T-cell (primary cell): Measurements from ENCODE around the gene MLN. TPM values are rescaled to one million over a fixed set of nuclear protein-coding genes. Genes with fewer than 3 reads are reported as not detected.

ENCODE experiments used
- ATAC-seq, 4 experiments: fragments of 200-7000 bp in 3 of 4; fragments of 150-1000 bp in 1 of 4; cut with Tn5 transposase; replicated peaks in 1 of 4; 1 replicate in 3 of 4; 2 replicates in 1 of 4; pipeline ENCODE4 v1.10.0; 2021; ENCODE audit warnings: moderate library complexity in 3 of 4, mild to moderate bottlenecking in 2 of 4, moderate number of reproducible peaks in 1 of 4
- CTCF ChIA-PET, 2 donors: fragments of 300-600 bp; sonication (Branson Sonifier 250); formaldehyde crosslinking; loops; one replicate each; lab custom pipeline; 2022; ENCODE audit warnings: antibody characterized with exemption in 2 of 2; lab: Charles Lee
- POLR2A ChIA-PET, 2 donors: fragments of 300-600 bp; sonication (Branson Sonifier 250); formaldehyde crosslinking; loops; one replicate each; lab custom pipeline; 2022; ENCODE audit warnings: antibody characterized with exemption in 2 of 2; lab: Charles Lee
- DNase-seq, 35 experiments: peaks; one replicate each; pipeline versions ENCODE4 v3.0.0 to v3.0.0-alpha.2; 2013 to 2023
- H3K27ac ChIP-seq: one replicate; pipeline ENCODE4 v1.5.1; 2013; ENCODE audit warnings: low read length
- H3K27me3 ChIP-seq, 2 experiments: replicated peaks in 1 of 2; 1 replicate in 1 of 2; 2 replicates in 1 of 2; pipeline versions ENCODE4 v1.6.1 to v1.7.0; 2013; ENCODE audit warnings: low read length in 1 of 2, mixed read lengths in 1 of 2; ENCODE audit not compliant: control insufficient read depth in 2 of 2, insufficient read depth in 2 of 2; ENCODE audit errors: extremely low read depth in 1 of 2
- H3K36me3 ChIP-seq, 2 donors: 1 replicate in 1 of 2; 2 replicates in 1 of 2; pipeline versions ENCODE4 v1.6.1 to v1.7.0; 2013; ENCODE audit warnings: low read length in 1 of 2; ENCODE audit not compliant: control insufficient read depth in 2 of 2, insufficient read depth in 1 of 2; ENCODE audit errors: extremely low read depth in 1 of 2
- H3K4me1 ChIP-seq, 2 experiments: 1 replicate in 1 of 2; 2 replicates in 1 of 2; pipeline versions ENCODE4 v1.6.1 to v1.7.0; 2013; ENCODE audit warnings: low read length in 2 of 2, mixed read lengths in 1 of 2; ENCODE audit not compliant: insufficient read depth in 2 of 2, control insufficient read depth in 1 of 2; ENCODE audit errors: extremely low read depth in 1 of 2
- H3K4me3 ChIP-seq, 2 donors: 1 replicate in 1 of 2; 2 replicates in 1 of 2; pipeline versions ENCODE4 v1.5.1 to v1.7.0; 2013; ENCODE audit warnings: mild to moderate bottlenecking in 2 of 2, low read length in 1 of 2, moderate library complexity in 1 of 2; ENCODE audit not compliant: control insufficient read depth in 1 of 2; ENCODE audit errors: extremely low read depth in 1 of 2
- H3K9me3 ChIP-seq: 2 replicates; pipeline ENCODE4 v1.7.0; 2013
- H3K27ac Mint-ChIP-seq, 2 donors: one replicate each; pipeline ENCODE4 v1.8.0; 2020 to 2021; ENCODE audit warnings: mild to moderate bottlenecking in 2 of 2, mixed read lengths in 2 of 2
- H3K27me3 Mint-ChIP-seq, 2 donors: one replicate each; pipeline ENCODE4 v1.8.0; 2021 to 2022; ENCODE audit warnings: mixed read lengths in 2 of 2
- H3K36me3 Mint-ChIP-seq: one replicate; pipeline ENCODE4 v1.8.0; 2021; ENCODE audit warnings: mixed read lengths
- H3K4me1 Mint-ChIP-seq, 3 donors: one replicate each; pipeline ENCODE4 v1.8.0; 2020 to 2022; ENCODE audit warnings: mixed read lengths in 3 of 3, mild to moderate bottlenecking in 1 of 3
- H3K4me3 Mint-ChIP-seq, 3 donors: one replicate each; pipeline ENCODE4 v1.8.0; 2020 to 2022; ENCODE audit warnings: mild to moderate bottlenecking in 3 of 3, mixed read lengths in 3 of 3, moderate library complexity in 3 of 3
- H3K9me3 Mint-ChIP-seq, 3 donors: one replicate each; pipeline ENCODE4 v1.8.0; 2020 to 2022; ENCODE audit warnings: mixed read lengths in 3 of 3
- WGBS: methylation state at CpG from one replicate; pipeline ENCODE4 v1.1.5; 2013; ENCODE audit warnings: missing lambda C conversion rate; ENCODE audit not compliant: insufficient coverage; 5-methylcytosine and 5-hydroxymethylcytosine counted together
- total RNA-seq, 35 experiments: library from RNA in 6 of 35; stranded (reverse) in 6 of 35; fragments of 120-200 nt in 1 of 35; gene quantifications; one replicate each; pipeline versions ENCODE4 v1.2.1 to v1.2.4 and lab custom pipeline; 2013 to 2026

MLN gene
- total RNA-seq, 5 donors from 2014 or later (not counting 1 experiment from before 2014, with no cell fraction given) = not detected

- H3K9me3 ChIP-seq = no peaks in the 10 kb centered on the region
- 83% methylated on average over 7 of the region's 13 CpGs for WGBS
- ATAC-seq (no peak), DNase-seq (no peak)
- POLR2A ChIA-PET = no interaction called here
- H3K4me1 Mint-ChIP-seq = peaks cover 0 to 4% (median 0%) of the 10 kb centered on the region in 3 donors
- H3K9me3 Mint-ChIP-seq = no peaks in the 10 kb centered on the region
- H3K36me3 Mint-ChIP-seq = no peaks in the 10 kb centered on the region
- peaks cover 0 to 19% of the 10 kb centered on the region in 2 experiments for H3K27me3 ChIP-seq
- H3K27me3 Mint-ChIP-seq = no peaks in the 10 kb centered on the region
- no peaks in the 10 kb centered on the region for H3K36me3 ChIP-seq
- no peak overlapping the region for H3K4me3 Mint-ChIP-seq
- no peak overlapping the region for H3K4me3 ChIP-seq
- H3K27ac Mint-ChIP-seq = no peak overlapping the region
- CTCF ChIA-PET = no interaction called here
- H3K27ac ChIP-seq = no peak overlapping the region
- no peaks in the 10 kb centered on the region for H3K4me1 ChIP-seq
Observed at GRCh38 chr6:33755070-33755869, 48.5 kb downstream of the MLN start.

- ATAC-seq (no peak), DNase-seq (no peak)
- Mint-ChIP-seq H3K4me1 (peaks cover 0 to 9% (median 0%) of the 10 kb centered on the region in 3 donors), H3K36me3 (no peaks in the 10 kb centered on the region), H3K27me3 (no peaks in the 10 kb centered on the region), H3K27ac (no peak overlapping the region), H3K4me3 (no peak overlapping the region), H3K9me3 (no peaks in the 10 kb centered on the region)
- CTCF ChIA-PET = interaction anchor here in 1 of 2 donors (0.5 to 0.6 kb wide), 2 partner anchors 11 to 20 kb away, joined by 4 to 9 read pairs; no protein-coding TSS in a partner anchor
- no peak overlapping the region for H3K27ac ChIP-seq
- no peaks in the 10 kb centered on the region for H3K36me3 ChIP-seq
- POLR2A ChIA-PET = no interaction called here
- 85% methylated on average over 11 of the region's 11 CpGs for WGBS
- no peaks in the 10 kb centered on the region for H3K4me1 ChIP-seq
- peaks cover 0 to 17% of the 10 kb centered on the region in 2 experiments for H3K27me3 ChIP-seq
- H3K9me3 ChIP-seq = no peaks in the 10 kb centered on the region
- no peak overlapping the region for H3K4me3 ChIP-seq
Observed at GRCh38 chr6:33754222-33754621, 49.6 kb downstream of the MLN start.

- WGBS = no CpG with 5 or more reads among the region's 1 CpG
- CTCF ChIA-PET = no interaction called here
Observed at GRCh38 chr6:33752646-33753015, 51.2 kb downstream of the MLN start.

GRCh38 chr6:33751771-33752645 is 51.8 kb downstream of the MLN start:
- Histone ChIP-seq H3K27me3 (peaks cover 0 to 15% of the 10 kb centered on the region in 2 experiments), H3K4me3 (no peak overlapping the region), H3K9me3 (no peaks in the 10 kb centered on the region), H3K4me1 (no peaks in the 10 kb centered on the region), H3K27ac (no peak overlapping the region), H3K36me3 (no peaks in the 10 kb centered on the region)
- POLR2A ChIA-PET = no interaction called here
- Mint-ChIP-seq H3K27me3 (peaks cover 6 to 8% of the 10 kb centered on the region in 2 donors), H3K4me3 (no peak overlapping the region), H3K4me1 (peaks cover 0 to 9% (median 0%) of the 10 kb centered on the region in 3 donors), H3K9me3 (no peaks in the 10 kb centered on the region), H3K36me3 (no peaks in the 10 kb centered on the region), H3K27ac (no peak overlapping the region)
- CTCF ChIA-PET = no interaction called here
- ATAC-seq (no peak), DNase-seq (no peak)
- WGBS = 84% methylated on average over 7 of the region's 15 CpGs

More at GRCh38 chr6:33752646-33753015, 51.2 kb downstream of the MLN start:
- H3K4me3 ChIP-seq = no peak overlapping the region
- peaks cover 0 to 14% of the 10 kb centered on the region in 2 experiments for H3K27me3 ChIP-seq
- Mint-ChIP-seq H3K4me3 (no peak overlapping the region), H3K9me3 (no peaks in the 10 kb centered on the region), H3K27ac (no peak overlapping the region), H3K36me3 (no peaks in the 10 kb centered on the region), H3K4me1 (peaks cover 0 to 9% (median 0%) of the 10 kb centered on the region in 3 donors), H3K27me3 (peaks cover 2% of the 10 kb centered on the region in 2 donors)
- no peak for DNase-seq
- POLR2A ChIA-PET = no interaction called here
- H3K4me1 ChIP-seq = no peaks in the 10 kb centered on the region
- ATAC-seq = no peak
- no peaks in the 10 kb centered on the region for H3K9me3 ChIP-seq
- H3K27ac ChIP-seq = no peak overlapping the region
- no peaks in the 10 kb centered on the region for H3K36me3 ChIP-seq

GRCh38 chr6:33750244-33750991 is 53.4 kb downstream of the MLN start:
- Histone ChIP-seq H3K36me3 (no peaks in the 10 kb centered on the region), H3K27ac (no peak overlapping the region), H3K27me3 (peaks cover 0 to 24% of the 10 kb centered on the region in 2 experiments), H3K4me3 (no peak overlapping the region), H3K9me3 (no peaks in the 10 kb centered on the region), H3K4me1 (no peaks in the 10 kb centered on the region)
- Mint-ChIP-seq H3K36me3 (no peaks in the 10 kb centered on the region), H3K27ac (no peak overlapping the region), H3K4me1 (peaks cover 0 to 9% (median 0%) of the 10 kb centered on the region in 3 donors), H3K9me3 (no peaks in the 10 kb centered on the region), H3K4me3 (no peak overlapping the region), H3K27me3 (peaks cover 8% of the 10 kb centered on the region in 2 donors)
- CTCF ChIA-PET = no interaction called here
- POLR2A ChIA-PET = no interaction called here
- WGBS = 69% methylated on average over 7 of the region's 11 CpGs
- DNase-seq = no peak
- no peak for ATAC-seq

GRCh38 chr6:33749401-33749800 is 54.4 kb downstream of the MLN start:
- Histone ChIP-seq H3K4me1 (peaks cover 0 to 2% of the 10 kb centered on the region in 2 experiments), H3K9me3 (no peaks in the 10 kb centered on the region), H3K27ac (no peak overlapping the region), H3K36me3 (no peaks in the 10 kb centered on the region), H3K4me3 (no peak overlapping the region), H3K27me3 (peaks cover 0 to 25% of the 10 kb centered on the region in 2 experiments)
- DNase-seq (no peak), ATAC-seq (no peak)
- Mint-ChIP-seq H3K27ac (no peak overlapping the region), H3K9me3 (no peaks in the 10 kb centered on the region), H3K27me3 (peaks cover 8% of the 10 kb centered on the region in 2 donors), H3K4me1 (peaks cover 0 to 11% (median 0%) of the 10 kb centered on the region in 3 donors), H3K36me3 (no peaks in the 10 kb centered on the region), H3K4me3 (no peak overlapping the region)
- WGBS = 42% methylated on average over 2 of the region's 7 CpGs
- CTCF ChIA-PET = interaction anchor here in 1 of 2 donors (0.6 kb wide), 1 partner anchor 38 kb away, joined by 3 read pairs; the partner anchor contains the start of gene UQCC2
- POLR2A ChIA-PET = no interaction called here
